ENCODE data around the gene SHC2.

The SHC2 gene, protein sequence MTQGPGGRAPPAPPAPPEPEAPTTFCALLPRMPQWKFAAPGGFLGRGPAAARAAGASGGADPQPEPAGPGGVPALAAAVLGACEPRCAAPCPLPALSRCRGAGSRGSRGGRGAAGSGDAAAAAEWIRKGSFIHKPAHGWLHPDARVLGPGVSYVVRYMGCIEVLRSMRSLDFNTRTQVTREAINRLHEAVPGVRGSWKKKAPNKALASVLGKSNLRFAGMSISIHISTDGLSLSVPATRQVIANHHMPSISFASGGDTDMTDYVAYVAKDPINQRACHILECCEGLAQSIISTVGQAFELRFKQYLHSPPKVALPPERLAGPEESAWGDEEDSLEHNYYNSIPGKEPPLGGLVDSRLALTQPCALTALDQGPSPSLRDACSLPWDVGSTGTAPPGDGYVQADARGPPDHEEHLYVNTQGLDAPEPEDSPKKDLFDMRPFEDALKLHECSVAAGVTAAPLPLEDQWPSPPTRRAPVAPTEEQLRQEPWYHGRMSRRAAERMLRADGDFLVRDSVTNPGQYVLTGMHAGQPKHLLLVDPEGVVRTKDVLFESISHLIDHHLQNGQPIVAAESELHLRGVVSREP

DNA sequence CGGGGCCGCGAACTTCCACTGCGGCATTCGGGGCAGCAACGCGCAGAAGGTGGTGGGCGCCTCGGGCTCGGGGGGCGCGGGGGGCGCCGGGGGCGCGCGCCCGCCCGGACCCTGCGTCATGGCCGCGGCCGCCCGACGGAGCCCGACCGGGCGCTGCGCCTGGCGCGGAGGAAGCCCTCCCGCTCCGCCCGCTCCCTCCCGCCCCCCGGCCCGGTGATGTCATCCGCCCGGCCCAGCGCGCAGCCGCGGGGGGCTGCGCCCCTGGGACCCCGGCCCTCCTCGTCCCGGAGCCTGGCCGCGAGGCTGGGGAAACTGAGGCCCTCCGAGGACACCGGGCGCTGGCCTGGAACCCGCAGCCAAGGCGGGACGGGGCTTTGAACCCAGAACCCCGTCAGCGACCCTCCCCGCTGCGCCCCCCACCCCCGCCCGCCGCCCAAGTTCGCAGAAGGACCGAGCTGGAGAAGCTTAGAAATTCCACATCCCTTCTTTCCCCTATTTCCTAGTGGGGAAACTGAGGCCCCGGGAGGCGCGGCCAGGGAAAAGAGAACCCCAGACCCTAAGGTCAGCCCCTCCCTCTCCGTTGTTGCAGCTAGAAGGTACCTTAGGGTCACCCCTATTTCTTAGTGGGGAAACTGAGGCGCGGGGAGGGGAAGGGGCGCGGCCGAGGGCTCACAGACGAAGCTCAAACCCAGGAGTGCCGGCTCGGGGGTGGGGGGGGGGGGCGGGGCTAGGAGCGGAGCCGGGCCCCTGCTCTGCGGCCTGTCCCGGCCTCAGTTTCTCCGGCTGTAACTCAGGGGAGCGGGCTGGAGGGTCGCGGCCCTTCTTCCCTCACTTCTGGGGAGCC lies at the start of gene SHC2:
TSS of gene SHC2 (minus strand) at position 157 of the 844 bp plus-strand sequence. CDS start at position 120, 37 bp downstream.
- peak; percentile 12 for DNase-seq

DNA sequence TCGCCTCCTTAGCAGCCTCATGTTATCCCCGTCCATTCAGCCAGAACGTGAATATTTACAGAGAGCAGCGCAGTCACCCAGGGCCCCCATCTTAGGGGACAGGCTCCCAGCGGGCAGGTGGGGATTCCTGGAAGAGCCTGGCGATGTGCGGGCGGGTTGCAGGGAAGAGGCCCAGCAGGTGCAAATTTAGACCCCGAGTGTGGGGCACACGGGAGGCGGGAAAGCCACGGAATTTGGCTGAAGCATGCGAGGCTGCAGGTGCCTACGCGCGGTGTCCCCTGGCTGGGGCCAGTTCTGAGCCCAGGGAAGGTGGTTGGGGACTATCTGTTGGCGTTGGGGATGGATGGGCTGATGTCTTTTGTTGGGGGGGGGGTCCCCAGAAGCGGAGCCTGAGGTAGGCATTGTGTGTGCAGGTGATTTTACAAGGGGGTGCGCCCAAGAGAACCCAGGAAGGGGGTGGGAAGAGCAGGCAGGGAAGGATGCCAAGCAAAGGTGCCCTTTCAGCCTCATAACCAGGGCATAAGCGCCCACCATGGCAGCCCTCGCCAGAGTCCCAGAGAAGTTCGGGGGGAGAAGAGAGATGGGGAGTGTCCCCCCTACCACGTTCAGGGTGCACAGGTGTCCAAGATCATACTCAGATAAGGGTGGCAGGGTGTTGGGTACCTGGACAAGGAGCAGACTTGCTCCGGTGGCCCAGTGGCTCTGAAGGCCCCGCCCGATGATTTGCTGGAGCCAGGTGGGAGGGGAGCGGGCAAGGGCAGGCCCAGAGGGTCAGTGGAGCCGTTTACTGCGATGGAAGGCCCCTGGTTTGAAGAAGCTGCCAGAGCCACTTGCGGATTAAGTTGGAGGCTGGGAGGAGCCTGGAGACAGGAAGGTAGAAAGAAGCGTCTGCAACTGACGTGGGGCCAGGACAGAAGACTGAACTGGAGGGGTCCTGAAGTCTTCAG lies 47.6 kb upstream of the SHC2 start:
- DNase-seq = no peak

DNA sequence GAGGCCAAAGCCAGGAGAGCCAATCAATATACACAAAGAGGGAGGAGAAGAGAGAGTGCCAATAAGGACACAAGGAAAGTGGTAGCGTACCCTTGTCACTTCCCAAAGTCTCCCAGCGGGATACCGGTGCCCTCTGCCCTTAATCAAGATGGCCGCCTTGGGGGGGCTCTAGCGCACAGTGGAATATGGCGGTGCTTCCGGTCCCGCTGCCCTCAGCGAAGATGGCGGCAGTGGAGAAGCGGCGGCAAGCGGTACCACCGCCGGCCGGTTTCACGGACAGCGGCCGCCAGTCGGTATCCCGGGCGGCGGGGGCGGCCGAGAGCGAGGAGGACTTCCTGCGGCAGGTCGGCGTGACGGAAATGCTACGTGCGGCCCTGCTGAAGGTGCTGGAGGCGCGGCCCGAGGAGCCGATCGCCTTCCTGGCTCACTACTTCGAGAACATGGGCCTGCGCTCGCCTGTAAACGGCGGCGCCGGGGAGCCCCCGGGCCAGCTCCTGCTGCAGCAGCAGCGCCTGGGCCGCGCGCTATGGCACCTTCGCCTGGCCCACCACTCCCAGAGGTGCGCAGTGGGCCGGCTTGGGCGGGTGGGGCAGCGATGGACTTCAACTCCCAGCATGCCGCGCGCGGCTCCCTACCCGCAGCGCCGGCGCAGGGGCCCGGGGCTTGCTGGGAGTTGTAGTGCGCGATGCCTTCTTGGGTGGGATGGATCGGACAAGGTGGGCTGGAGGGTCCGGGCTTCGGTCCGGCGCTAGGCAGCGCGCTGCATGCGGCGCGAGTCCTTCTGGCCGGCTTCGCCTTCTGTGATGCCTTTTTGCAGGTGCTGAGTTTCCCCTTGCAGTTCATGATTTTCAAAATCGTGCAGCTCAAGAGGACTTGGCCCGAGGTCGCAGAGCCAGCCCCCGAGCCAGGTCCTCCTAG lies 46.7 kb upstream of the SHC2 start, which contains the start of gene TPGS1:
TSS of gene TPGS1 (plus strand) at position 212 of the 918 bp plus-strand sequence. CDS start at position 222, 10 bp downstream.
- DNase-seq = peak; percentile 98

DNA sequence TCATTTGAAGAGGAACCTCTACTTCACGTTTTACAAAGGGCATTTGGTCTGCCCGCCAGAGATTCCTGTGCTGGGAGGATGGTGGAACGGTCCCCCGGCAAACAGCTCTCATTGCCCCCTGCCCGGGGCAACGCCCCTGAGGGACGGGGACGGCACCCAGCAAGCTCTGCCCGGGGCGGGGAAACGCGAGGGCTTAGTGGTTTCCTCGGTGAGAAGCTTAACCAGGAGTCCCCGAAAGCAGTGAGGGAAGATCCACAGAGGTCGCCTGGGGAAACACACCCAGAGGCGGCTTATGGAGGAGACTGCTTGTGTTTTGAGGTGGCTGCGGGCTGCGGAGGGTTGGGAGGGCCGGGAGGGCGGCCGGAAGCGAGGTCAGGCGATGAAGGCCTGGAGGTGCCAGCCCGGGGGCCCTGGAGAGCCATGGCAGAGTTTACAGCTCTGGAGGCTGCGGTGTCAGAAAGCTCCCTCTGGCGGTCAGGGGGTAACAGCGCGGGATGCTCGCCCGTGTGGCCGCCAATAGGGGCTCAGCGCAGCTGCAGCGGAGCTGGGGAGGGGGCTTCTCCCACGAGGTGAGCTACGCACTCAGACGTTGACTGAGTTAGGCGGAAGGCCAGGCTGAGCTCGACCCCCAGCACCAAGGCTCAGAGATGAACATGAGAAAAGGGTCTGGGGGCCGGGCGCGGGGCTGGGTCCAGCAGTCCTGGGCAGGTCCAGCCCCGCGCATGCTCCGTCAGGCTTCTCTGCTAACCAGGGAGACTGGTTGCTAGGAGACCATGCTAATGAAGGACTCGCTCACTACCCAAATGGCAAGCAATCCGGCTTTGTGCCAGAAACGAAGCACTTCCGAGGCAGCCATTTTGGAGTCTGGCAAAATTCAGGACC lies 45.8 kb upstream of the SHC2 start:
- peak; percentile 98 for DNase-seq

DNA sequence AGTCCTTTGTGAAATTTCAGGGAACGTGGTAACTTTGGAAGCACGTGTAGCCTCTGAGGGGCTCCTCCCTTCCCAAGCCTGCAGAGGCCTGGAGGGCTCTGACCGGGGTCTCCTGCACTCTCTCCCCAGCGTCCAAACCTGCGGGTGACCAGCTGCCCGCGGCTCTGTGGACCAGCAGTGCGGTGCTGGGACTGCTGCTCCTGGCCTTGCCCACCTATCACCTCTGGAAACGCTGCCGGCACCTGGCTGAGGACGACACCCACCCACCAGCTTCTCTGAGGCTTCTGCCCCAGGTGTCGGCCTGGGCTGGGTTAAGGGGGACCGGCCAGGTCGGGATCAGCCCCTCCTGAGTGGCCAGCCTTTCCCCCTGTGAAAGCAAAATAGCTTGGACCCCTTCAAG lies 43.8 kb upstream of the SHC2 start:
- no peak for DNase-seq

DNA sequence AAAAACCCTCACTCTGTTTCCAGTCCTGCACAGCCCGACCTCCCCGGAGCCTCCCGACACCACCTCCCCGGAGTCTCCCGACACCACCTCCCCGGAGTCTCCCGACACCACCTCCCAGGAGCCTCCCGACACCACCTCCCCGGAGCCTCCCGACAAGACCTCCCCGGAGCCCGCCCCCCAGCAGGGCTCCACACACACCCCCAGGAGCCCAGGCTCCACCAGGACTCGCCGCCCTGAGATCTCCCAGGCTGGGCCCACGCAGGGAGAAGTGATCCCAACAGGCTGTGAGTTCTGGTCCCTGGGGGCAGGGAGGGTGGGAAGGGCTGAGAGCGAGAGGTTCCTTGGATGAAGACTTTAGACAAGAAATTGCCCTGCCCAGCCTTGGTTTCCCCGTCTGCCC lies 40.8 kb upstream of the SHC2 start:
- no peak for DNase-seq

DNA sequence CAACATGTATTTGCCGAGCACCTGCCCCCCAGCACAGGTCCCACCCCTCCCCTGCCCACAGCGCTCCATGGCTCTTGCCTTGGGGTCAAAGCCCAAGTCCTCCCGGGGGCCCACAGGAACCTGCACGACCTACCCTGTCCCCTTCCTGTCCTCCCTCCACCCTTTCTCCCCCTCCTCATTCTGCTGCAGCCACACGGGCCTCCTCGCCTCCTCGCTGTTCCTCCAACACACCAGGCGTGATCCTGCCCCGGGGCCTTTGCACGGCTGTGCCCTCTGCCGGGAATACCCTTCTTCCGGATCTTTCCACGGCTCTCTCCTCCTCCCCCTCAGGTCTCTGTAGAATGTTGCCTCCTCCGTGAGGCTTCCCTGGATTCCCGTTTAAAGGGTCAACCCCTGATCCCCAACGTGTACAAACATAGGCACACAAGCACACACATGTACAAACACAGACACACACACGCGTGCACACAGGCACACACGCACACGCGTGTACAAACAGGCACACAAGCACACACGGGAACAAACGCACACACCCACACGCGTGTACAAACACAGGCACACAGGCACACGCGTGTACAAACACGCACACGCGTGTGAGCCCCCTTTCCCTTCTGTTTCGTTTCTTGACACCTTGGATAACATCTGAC lies 38.3 kb upstream of the SHC2 start:
- DNase-seq = no peak

DNA sequence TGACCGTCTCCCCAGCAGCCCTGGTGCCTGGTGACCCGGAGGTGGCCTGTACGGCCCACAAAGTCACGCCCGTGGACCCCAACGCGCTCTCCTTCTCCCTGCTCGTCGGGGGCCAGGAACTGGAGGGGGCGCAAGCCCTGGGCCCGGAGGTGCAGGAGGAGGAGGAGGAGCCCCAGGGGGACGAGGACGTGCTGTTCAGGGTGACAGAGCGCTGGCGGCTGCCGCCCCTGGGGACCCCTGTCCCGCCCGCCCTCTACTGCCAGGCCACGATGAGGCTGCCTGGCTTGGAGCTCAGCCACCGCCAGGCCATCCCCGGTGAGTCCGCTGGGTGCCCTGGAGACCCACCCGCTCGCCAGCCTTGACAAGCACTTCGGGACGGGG lies 37.7 kb upstream of the SHC2 start:
- DNase-seq = no peak

DNA sequence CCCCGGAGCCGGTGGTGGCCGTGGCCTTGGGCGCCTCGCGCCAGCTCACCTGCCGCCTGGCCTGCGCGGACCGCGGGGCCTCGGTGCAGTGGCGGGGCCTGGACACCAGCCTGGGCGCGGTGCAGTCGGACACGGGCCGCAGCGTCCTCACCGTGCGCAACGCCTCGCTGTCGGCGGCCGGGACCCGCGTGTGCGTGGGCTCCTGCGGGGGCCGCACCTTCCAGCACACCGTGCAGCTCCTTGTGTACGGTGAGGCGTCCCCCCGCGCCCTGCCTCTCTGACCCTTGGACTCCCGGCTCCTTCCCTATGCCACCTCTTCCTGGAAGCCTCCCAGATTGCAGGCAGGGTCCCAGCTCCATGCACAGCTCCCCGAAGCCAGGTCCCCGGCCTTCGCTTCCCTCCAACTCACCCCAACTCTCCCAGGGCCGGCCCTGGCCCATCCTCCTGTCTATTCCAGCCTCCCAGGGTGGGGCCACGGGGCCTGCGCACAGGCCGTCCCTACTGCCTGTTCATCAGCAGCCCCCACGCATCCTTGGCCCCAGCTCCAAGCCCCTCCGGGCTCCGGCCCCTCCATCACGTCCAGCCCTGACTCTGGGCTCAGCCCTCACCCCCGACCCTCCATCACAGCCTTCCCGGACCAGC lies 37.2 kb upstream of the SHC2 start:
- no peak for DNase-seq

DNA sequence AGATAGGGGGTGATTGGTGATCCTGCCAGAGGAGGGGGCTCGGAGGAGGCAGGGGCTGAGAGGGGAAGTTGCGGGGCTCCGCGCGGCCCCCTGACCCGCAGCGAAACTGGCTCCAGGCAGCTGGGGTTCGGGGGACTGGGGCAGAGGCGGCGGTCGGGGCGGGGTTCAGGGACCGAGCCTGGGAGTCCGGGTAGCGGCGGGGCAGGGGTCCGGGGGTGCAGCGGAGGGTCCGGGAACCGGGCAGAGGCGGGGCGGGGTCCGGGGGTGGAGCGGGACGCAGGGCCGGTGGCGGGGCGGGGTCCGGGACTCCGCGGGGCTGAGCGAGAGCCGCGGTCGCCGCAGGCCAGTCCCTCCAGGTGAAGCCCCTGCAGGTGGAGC lies 36.6 kb upstream of the SHC2 start:
- no peak for DNase-seq

DNA sequence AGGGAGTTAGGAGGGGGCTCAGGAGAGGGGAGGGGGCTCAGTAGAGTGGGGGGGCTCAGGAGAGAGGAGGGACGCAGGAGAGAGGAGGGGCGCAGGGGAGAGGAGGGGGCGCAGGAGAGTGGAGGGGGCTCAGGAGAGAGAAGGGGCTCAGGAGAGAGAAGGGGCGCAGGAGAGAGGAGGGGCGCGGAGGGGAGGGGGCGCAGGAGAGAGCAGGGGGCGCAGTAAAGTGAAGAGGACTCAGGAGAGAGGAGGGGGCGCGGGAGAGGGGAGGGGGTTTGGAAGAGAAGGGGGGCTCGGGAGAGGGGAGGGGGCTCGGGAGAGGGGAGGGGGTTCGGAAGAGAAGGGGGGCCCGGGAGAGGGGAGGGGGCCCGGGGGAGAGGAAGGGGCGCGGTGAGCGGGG lies 36.2 kb upstream of the SHC2 start:
- DNase-seq = no peak

DNA sequence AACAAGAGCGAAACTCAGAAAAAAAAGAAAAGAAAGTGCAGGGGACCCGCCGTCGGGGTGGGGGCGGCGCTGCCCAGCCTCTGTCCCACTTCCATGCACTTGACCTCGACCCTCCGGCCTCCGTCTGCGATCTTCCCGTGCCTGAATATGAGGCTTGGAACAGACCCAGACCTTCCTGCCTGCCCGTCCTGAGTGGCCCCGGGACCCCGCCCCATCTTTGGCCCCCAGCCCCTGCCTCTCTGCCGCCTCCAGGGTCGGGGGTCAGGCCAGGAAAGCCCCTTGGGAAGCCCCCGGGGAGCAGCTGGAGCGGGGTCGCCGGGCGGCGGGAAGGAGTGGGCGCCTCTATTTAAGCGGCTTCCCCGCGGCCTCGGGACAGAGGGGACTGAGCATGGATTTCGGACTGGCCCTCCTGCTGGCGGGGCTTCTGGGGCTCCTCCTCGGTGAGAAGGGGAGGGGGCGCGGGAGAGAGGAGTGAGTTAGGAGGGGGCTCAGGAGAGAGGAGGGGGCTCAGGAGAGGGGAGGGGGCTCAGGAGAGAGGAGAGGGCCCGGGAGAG lies 35.4 kb upstream of the SHC2 start, which contains the start of gene MADCAM1:
TSS of gene MADCAM1 (plus strand) at position 375 of the 554 bp plus-strand sequence. CDS start at position 389, 14 bp downstream.
- no peak for DNase-seq

DNA sequence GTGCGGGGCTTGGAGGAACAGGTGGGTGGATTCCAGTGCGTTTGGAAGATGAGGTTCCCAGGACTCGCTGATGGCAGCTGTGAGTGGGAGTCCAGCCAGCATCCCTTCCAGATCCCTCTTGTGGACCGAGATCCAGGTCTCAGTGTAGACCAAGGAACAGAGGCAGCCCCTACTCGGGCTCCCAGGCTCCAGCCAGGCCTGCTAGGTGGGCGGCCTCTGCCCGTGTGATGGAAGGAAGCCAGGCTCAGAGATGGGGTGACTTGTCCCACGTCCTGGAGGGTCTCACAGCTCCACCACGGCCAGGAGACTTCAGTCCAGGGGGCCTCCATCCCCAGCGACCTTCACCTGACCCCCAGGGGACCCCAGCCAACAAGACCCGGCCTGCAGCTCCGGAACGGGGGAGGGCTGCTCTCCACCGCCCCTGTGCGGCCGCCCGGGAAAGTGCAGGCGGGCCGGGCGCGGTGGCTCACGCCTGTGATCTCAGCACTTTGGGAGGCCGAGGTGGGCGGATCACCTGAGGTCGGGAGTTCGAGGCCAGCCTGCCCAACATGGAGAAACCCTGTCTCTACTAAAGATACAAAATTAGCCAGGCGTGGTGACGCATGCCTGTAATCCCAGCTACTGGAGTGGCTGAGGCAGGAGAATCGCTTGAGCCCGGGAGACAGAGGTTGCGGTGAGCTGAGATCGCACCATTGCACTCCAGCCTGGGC lies 34.7 kb upstream of the SHC2 start:
- DNase-seq = no peak

DNA sequence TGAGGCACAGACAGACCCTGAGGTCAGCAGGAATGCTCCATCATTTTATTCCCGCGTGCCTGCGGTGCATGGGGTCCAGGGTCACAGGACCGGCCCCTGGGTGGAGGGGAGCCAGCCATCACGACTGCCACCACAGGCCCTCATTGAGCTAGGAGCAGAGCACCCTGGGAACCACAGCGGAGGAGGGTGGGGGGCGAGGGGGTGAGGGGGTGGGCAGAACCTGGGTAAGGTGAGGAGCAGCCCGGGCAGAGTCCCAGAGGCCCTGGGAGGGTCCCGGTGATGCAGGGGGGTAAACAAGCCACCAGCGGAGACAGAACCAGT lies 34.2 kb upstream of the SHC2 start:
- no peak for DNase-seq

DNA sequence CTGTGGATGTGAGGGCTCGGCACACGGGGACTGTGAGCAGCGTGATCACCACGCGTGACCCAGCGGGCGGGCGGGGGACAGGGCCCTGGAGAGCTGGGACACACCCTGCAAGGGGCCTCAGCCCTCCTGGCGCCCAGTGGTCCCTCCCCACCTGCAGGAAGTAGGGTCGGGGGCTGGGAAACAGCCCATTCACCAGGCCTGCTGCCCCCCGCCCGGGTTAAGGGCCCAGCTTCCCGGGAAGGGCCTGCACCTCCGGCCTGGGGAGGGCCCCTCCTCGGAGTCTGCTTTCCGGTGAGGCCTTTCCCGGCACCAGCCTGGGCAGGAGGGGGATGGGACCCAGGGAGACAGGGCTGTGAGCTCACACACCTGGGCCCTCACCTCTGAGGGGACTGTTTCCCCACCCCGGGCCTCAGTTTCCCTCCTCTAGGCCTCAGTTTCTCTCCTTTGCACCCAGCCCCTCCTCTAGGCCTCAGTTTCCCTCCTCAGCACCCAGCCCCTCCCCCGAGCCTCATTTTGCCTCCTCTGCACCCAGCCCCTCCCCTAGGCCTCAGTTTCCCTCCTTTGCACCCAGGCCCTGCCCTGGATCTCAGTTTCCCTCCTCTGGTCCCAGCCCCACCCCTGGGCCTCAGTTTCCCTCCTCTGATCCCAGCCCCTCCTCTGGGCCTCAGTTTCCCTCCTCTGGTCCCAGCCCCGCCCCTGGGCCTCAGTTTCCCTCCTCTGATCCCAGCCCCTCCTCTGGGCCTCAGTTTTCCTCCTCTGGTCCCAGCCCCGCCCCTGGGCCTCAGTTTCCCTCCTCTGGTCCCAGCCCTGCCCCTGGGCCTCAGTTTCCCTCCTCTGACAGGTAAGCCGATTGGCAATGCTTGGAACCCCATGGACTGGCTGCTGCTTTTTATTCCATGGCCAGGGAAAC lies 33.6 kb upstream of the SHC2 start:
- DNase-seq = no peak

DNA sequence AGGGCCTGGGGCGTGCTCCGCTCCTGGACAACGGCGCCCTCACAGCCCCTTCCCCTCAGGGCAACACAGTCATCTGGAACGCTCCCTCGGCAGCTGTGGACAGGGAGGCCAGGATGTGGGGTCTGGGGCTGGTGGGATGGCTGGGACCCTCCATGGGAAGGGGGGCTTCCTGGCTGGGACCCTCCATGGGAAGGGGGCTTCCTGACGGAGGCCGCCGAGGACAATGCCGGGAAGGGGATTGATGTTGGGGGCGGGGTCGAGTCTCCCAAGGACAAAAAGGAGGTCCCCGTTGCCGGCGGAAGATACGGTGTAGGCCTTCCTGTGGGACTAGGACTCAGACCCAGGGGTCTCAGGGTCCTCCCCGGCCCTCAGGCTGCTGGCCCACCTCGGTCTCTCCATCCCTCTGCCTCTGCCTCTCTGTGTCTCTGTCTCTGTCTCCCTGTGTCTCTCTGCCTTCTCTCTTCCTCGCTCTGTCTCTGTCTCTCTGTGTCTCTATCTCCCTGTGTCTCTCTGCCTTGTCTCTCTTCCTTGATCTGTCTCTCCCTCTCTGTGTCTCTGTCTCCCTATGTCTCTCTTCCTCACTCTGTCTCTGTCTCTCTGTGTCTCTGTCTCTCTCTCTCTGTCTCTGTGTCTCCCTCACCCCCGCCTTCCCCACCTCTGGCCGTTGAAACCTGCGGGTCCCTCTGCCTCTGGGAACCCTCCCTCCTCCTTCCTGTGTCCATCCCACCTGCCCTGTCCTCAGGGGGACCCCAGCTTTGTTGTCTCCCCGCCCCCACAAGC lies 32.7 kb upstream of the SHC2 start:
- DNase-seq = no peak
